ENCODE data around the gene BGN. TPM values are rescaled to one million over a fixed set of nuclear protein-coding genes. Genes with fewer than 3 reads are reported as not detected.

The BGN gene
- total and polyA plus RNA-seq, 2 donors (not counting 1 experiment from before 2014, with no cell fraction given): not detected

DNA sequence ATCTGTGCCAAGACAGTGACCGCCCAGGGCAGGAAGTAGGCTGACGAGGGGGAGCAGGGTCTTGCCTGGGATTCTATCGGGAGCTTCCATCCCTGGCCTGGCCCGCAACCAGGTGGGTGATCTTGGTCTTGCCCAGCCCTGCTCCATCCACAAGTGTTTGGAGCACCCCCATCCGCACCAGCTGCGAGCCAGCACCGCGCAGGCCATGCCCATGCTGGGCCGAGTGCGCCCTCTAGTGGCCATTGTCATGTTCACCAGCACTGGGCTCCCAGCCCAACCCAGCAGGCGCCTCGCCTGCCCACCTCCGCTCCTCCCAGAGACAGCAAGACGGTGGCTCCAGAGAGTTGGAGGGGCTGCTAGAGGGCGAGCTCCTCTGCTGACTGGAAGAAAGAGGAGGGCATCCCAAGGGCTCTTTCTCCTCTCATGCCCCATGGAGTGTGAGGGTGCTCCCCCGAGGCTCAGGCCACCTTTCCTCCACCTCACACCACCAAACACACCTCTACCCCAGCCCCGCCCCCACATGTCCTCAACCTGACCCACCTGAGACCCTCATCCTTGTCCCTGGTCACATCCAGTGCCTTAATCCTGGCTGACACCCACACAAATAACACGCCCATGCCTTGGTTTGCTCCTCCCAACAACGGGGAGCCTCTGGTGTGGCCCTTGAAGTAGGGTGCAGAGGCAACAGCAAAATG lies 12.9 kb downstream of the BGN start:
- WGBS (ENCODE audit: insufficient coverage): 19% methylated on average over 8 of the region's 19 CpGs
- Histone ChIP-seq H3K36me3 (replicated peaks in 1 of 2; ENCODE audit: control extremely low read depth in 1 of 2, control insufficient read depth in 1 of 2, extremely low read depth in 1 of 2, insufficient read depth in 2 of 2, low read length in 1 of 2) (no peaks in the 10 kb centered on the region), H2AFZ (ENCODE audit: insufficient read depth, low read depth, low read length, poor library complexity, severe bottlenecking) (peak overlapping the region; percentile 72), H3K9me3 (ENCODE audit: control extremely low read depth in 1 of 3, control insufficient read depth in 2 of 3, insufficient read depth in 1 of 3, low read length in 2 of 3) (no peaks in the 10 kb centered on the region), H3K27me3 (replicated peaks in 1 of 4; ENCODE audit: control extremely low read depth in 1 of 4, control insufficient read depth in 3 of 4, insufficient read depth in 4 of 4, low read length in 3 of 4) (no peaks in the 10 kb centered on the region), H3K4me2 (replicated peaks; ENCODE audit: low read depth, low read length, poor library complexity, severe bottlenecking) (peak overlapping the region; percentile 26), H4K20me1 (ENCODE audit: control insufficient read depth, insufficient read depth, low read length, poor library complexity, severe bottlenecking) (no peaks in the 10 kb centered on the region), H3K4me1 (ENCODE audit: control insufficient read depth in 2 of 2, insufficient read depth in 2 of 2, low read length in 2 of 2) (peaks cover 0 to 7% of the 10 kb centered on the region in 2 donors), H3K79me2 (ENCODE audit: control insufficient read depth, insufficient read depth, low read length) (no peaks in the 10 kb centered on the region), H3K27ac (ENCODE audit: low read length in 2 of 2) (no peak overlapping the region), H3K9ac (ENCODE audit: low read length) (no peak overlapping the region), H3K4me3 (ENCODE audit: control extremely low read depth in 1 of 5, extremely low read depth in 1 of 5, insufficient read depth in 1 of 5, low read depth in 2 of 5, low read length in 4 of 5) (no peak overlapping the region)
- Mint-ChIP-seq H3K4me1 (peaks cover 2% of the 10 kb centered on the region), H3K27me3 (no peaks in the 10 kb centered on the region), H3K4me3 (no peak overlapping the region), H3K9me3 (ENCODE audit: insufficient read depth) (no peaks in the 10 kb centered on the region), H3K27ac (no peak overlapping the region)
- TF ChIP-seq EZH2 (IDR thresholded peaks at IDR 0.05; ENCODE audit: borderline replicate concordance, insufficient read depth, low read depth, low read length, poor library complexity, severe bottlenecking): no peak
- TF ChIP-seq, protein P1, sequence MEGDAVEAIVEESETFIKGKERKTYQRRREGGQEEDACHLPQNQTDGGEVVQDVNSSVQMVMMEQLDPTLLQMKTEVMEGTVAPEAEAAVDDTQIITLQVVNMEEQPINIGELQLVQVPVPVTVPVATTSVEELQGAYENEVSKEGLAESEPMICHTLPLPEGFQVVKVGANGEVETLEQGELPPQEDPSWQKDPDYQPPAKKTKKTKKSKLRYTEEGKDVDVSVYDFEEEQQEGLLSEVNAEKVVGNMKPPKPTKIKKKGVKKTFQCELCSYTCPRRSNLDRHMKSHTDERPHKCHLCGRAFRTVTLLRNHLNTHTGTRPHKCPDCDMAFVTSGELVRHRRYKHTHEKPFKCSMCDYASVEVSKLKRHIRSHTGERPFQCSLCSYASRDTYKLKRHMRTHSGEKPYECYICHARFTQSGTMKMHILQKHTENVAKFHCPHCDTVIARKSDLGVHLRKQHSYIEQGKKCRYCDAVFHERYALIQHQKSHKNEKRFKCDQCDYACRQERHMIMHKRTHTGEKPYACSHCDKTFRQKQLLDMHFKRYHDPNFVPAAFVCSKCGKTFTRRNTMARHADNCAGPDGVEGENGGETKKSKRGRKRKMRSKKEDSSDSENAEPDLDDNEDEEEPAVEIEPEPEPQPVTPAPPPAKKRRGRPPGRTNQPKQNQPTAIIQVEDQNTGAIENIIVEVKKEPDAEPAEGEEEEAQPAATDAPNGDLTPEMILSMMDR (IDR thresholded peaks at IDR 0.05): peak; percentile 70
- ChIA-PET POLR2A (no interaction called here), CTCF (interaction anchor here (0.6 to 4.0 kb wide), 10 partner anchors 8 to 566 kb away, joined by 3 to 27 read pairs (median 8); partner anchors contain the start of gene HAUS7)
- intact Hi-C loops (cut with micrococcal nuclease): loop anchor here (2.0 kb wide), 1 partner anchor 47 kb away; no protein-coding TSS in a partner anchor
- DNase-seq: peak; percentile 81
- peak; percentile 98 for ATAC-seq (ENCODE audit: low read depth)

DNA sequence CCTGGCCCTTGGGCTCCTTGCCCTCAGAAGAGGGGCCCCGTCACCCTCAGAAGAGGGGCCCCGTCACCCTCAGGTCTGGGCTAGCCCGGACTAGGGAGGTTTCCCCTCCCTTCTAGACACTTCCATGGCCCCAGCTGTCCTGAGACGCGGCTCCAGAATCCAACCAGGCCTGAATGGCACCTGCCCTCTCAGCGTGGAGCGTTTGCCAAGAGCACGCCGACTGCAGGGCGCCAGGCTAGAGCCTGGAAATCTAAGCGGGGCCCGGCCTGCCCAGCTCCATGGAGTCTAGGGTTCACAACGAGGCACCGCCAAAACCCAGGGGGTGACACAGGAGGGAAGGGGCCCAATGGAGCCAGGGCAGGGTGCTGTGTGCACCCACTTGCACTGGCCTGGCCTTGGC lies 14.8 kb downstream of the BGN start:
- 94% methylated on average over 12 of the region's 14 CpGs for WGBS (ENCODE audit: insufficient coverage)
- peaks cover 0 to 7% of the 10 kb centered on the region in 2 donors for H3K4me1 ChIP-seq (ENCODE audit: control insufficient read depth in 2 of 2, insufficient read depth in 2 of 2, low read length in 2 of 2)
- H3K27ac ChIP-seq (ENCODE audit: low read length in 2 of 2): no peak overlapping the region
- H3K4me3 Mint-ChIP-seq: no peak overlapping the region
- POLR2A ChIA-PET: no interaction called here
- no peaks in the 10 kb centered on the region for H3K36me3 ChIP-seq (replicated peaks in 1 of 2; ENCODE audit: control extremely low read depth in 1 of 2, control insufficient read depth in 1 of 2, extremely low read depth in 1 of 2, insufficient read depth in 2 of 2, low read length in 1 of 2)
- intact Hi-C loops (cut with micrococcal nuclease): no loop called here
- no peak for DNase-seq
- no peak overlapping the region for H3K9ac ChIP-seq (ENCODE audit: low read length)
- H4K20me1 ChIP-seq (ENCODE audit: control insufficient read depth, insufficient read depth, low read length, poor library complexity, severe bottlenecking): no peaks in the 10 kb centered on the region
- H3K9me3 Mint-ChIP-seq (ENCODE audit: insufficient read depth): no peaks in the 10 kb centered on the region
- no peak overlapping the region for H3K27ac Mint-ChIP-seq
- ATAC-seq (ENCODE audit: low read depth): no peak
- CTCF ChIA-PET: interaction anchor here (0.7 to 4.0 kb wide), 2 partner anchors 16 to 477 kb away, joined by 3 to 19 read pairs; no protein-coding TSS in a partner anchor
- no peaks in the 10 kb centered on the region for H3K27me3 Mint-ChIP-seq
- peaks cover 2% of the 10 kb centered on the region for H3K4me1 Mint-ChIP-seq
- H3K9me3 ChIP-seq (ENCODE audit: control extremely low read depth in 1 of 3, control insufficient read depth in 2 of 3, insufficient read depth in 1 of 3, low read length in 2 of 3): no peaks in the 10 kb centered on the region
- no peak overlapping the region for H3K4me2 ChIP-seq (replicated peaks; ENCODE audit: low read depth, low read length, poor library complexity, severe bottlenecking)
- H2AFZ ChIP-seq (ENCODE audit: insufficient read depth, low read depth, low read length, poor library complexity, severe bottlenecking): no peak overlapping the region
- H3K27me3 ChIP-seq (replicated peaks in 1 of 4; ENCODE audit: control extremely low read depth in 1 of 4, control insufficient read depth in 3 of 4, insufficient read depth in 4 of 4, low read length in 3 of 4): no peaks in the 10 kb centered on the region
- no peaks in the 10 kb centered on the region for H3K79me2 ChIP-seq (ENCODE audit: control insufficient read depth, insufficient read depth, low read length)
- TF ChIP-seq, protein P1 (IDR thresholded peaks at IDR 0.05): no peak
- no peak for TF ChIP-seq EZH2 (IDR thresholded peaks at IDR 0.05; ENCODE audit: borderline replicate concordance, insufficient read depth, low read depth, low read length, poor library complexity, severe bottlenecking)
- H3K4me3 ChIP-seq (ENCODE audit: control extremely low read depth in 1 of 5, extremely low read depth in 1 of 5, insufficient read depth in 1 of 5, low read depth in 2 of 5, low read length in 4 of 5): no peak overlapping the region
